HepG2 (cell line): Measurements from ENCODE around the gene P3H3. TPM values are rescaled to one million over a fixed set of nuclear protein-coding genes. Genes with fewer than 3 reads are reported as not detected.
A peak's percentile ranks its signal among the peaks of the same experiment; 100 is the strongest.

ENCODE experiments used
- ATAC-seq: fragments of 200-7000 bp; cut with Tn5 transposase; 3 replicates; pipeline ENCODE4 v1.9.1; 2020; ENCODE audit warnings: mild to moderate bottlenecking, moderate library complexity
- BruUV-seq: library from RNA; stranded (reverse); fragments of 400-500 nt; replicated peaks from 2 replicates; lab custom pipeline; 2021; lab: Mats Ljungman, UMichigan
- CTCF ChIA-PET: fragments of 300-600 bp; formaldehyde crosslinking; extraction: SDS; loops from one replicate; lab custom pipeline; 2021; ENCODE audit warnings: low total read pairs, inconsistent platforms, low intra/inter-chr PET ratio; lab: Yijun Ruan, JAX
- POLR2A ChIA-PET: fragments of 350-600 bp; sonication (Branson Sonifier 250); formaldehyde crosslinking; loops from one replicate; lab custom pipeline; 2020; ENCODE audit warnings: antibody characterized with exemption, inconsistent platforms; lab: Yijun Ruan, JAX
- DNase-seq: peaks from one replicate; pipeline ENCODE4 v3.0.0-alpha.2; 2015; ENCODE audit warnings: low spot score
- FAIRE-seq: peaks from 3 replicates; lab custom pipeline; 2011; peaks lifted over from hg19 to GRCh38; lab: Jason Lieb, UNC
- H2AFZ ChIP-seq: one replicate; pipeline ENCODE4 v1.6.1; 2011; ENCODE audit warnings: low read length, inconsistent platforms
- H3K27ac ChIP-seq: fragments of 300-600 bp; 3 replicates; pipeline ENCODE4 v1.8.0; 2011; ENCODE audit warnings: mixed run types, mild to moderate bottlenecking, mixed read lengths, low read length, inconsistent platforms; ENCODE audit not compliant: insufficient read depth; ENCODE audit errors: extremely low read length
- H3K27me3 ChIP-seq, 2 experiments: fragments of 200-600 bp in 1 of 2; 2 replicates in 1 of 2; 3 replicates in 1 of 2; pipeline versions ENCODE4 v1.6.0 to v1.8.0; 2011; ENCODE audit warnings: low read length in 2 of 2, mild to moderate bottlenecking in 2 of 2, moderate library complexity in 2 of 2, inconsistent platforms in 1 of 2; ENCODE audit not compliant: insufficient read depth in 2 of 2, control insufficient read depth in 1 of 2
- H3K36me3 ChIP-seq, 2 experiments: fragments of 200-600 bp in 1 of 2; replicated peaks in 1 of 2; 2 replicates in 1 of 2; 3 replicates in 1 of 2; pipeline versions ENCODE4 v1.5.1 to v1.8.0; 2011; ENCODE audit warnings: low read length in 2 of 2, inconsistent platforms in 1 of 2; ENCODE audit not compliant: insufficient read depth in 2 of 2, control insufficient read depth in 1 of 2
- H3K4me1 ChIP-seq: 2 replicates; pipeline ENCODE4 v1.5.1; 2012; ENCODE audit warnings: low read length, inconsistent platforms; ENCODE audit not compliant: insufficient read depth
- H3K4me2 ChIP-seq: 2 replicates; pipeline ENCODE4 v1.6.0; 2011; ENCODE audit warnings: low read depth, low read length, inconsistent platforms
- H3K4me3 ChIP-seq, 3 experiments: fragments of 200-600 bp in 1 of 3; sonication (generic), shearing (Covaris generic) in 1 of 3; replicated peaks in 1 of 3; 2 replicates each; pipeline ENCODE4 v1.5.1; 2011 to 2016; ENCODE audit warnings: low read length in 3 of 3, inconsistent platforms in 2 of 3, low read depth in 2 of 3, mild to moderate bottlenecking in 2 of 3, control low read depth in 1 of 3, mixed read lengths in 1 of 3; ENCODE audit not compliant: insufficient read depth in 1 of 3
- H3K79me2 ChIP-seq: one replicate; pipeline ENCODE4 v1.6.1; 2011; ENCODE audit warnings: low read length, inconsistent platforms; ENCODE audit not compliant: insufficient read depth
- H3K9ac ChIP-seq: 2 replicates; pipeline ENCODE4 v1.6.0; 2011; ENCODE audit warnings: mild to moderate bottlenecking, low read depth, low read length, inconsistent platforms; ENCODE audit not compliant: insufficient read depth
- H3K9me3 ChIP-seq: 2 replicates; pipeline ENCODE4 v1.5.1; 2012; ENCODE audit warnings: mild to moderate bottlenecking, low read length
- H4K20me1 ChIP-seq: 2 replicates; pipeline ENCODE4 v1.6.0; 2011; ENCODE audit warnings: inconsistent platforms, mild to moderate bottlenecking, low read length, moderate library complexity; ENCODE audit not compliant: insufficient read depth
- ARNT ChIP-seq: fragments of 450-650 bp; IDR thresholded peaks from 2 replicates; pipeline ENCODE4 v1.6.1; 2017
- FUBP1 ChIP-seq: sonication (generic); formaldehyde crosslinking; IDR thresholded peaks from 2 replicates; pipeline ENCODE4 v1.5.1; 2020; ENCODE audit warnings: missing genetic modification reagents, mild to moderate bottlenecking, borderline replicate concordance
- NCOA5 ChIP-seq: sonication (generic); formaldehyde crosslinking; IDR thresholded peaks from 2 replicates; pipeline ENCODE4 v1.4.0; 2020; ENCODE audit warnings: missing genetic modification reagents
- SNRNP70 ChIP-seq: fragments of 200-400 bp; formaldehyde crosslinking; IDR thresholded peaks from 2 replicates; pipeline ENCODE4 v1.6.1; 2017; ENCODE audit warnings: mild to moderate bottlenecking, low read depth, low read length, moderate library complexity
- TFDP2 ChIP-seq: sonication (generic); formaldehyde crosslinking; IDR thresholded peaks from 2 replicates; pipeline ENCODE4 v1.4.0; 2020; ENCODE audit warnings: missing genetic modification reagents
- ZBTB7B ChIP-seq: sonication (generic); formaldehyde crosslinking; IDR thresholded peaks from 2 replicates; pipeline ENCODE4 v1.4.0; 2020; ENCODE audit warnings: missing genetic modification reagents
- ZNF552 ChIP-seq: sonication (generic); formaldehyde crosslinking; IDR thresholded peaks from 2 replicates; pipeline ENCODE4 v1.9.0; 2022; ENCODE audit warnings: missing genetic modification reagents, mild to moderate bottlenecking, borderline replicate concordance
- ZNF598 ChIP-seq: sonication (generic); formaldehyde crosslinking; IDR thresholded peaks from 2 replicates; pipeline ENCODE4 v1.5.1; 2020; ENCODE audit warnings: mild to moderate bottlenecking, missing genetic modification reagents, borderline replicate concordance
- ZNF850 ChIP-seq: sonication (generic); formaldehyde crosslinking; conservative IDR thresholded peaks from 2 replicates; pipeline ENCODE4 v1.9.0; 2021; ENCODE audit warnings: mild to moderate bottlenecking, missing genetic modification reagents
- WGBS: methylation state at CpG from one replicate; pipeline ENCODE4 v1.1.6; 2017; ENCODE audit warnings: low lambda C conversion rate; 5-methylcytosine and 5-hydroxymethylcytosine counted together
- in situ Hi-C: cut with HindIII; loops from 2 replicates; pipeline ENCODE4 v1.10.0; 2017; ENCODE audit warnings: low pct_unique_long_range_greater_than_20kb; ENCODE audit not compliant: extremely low pct_ligation_motif_present
- intact Hi-C: fragments of 100-400 bp; cut with micrococcal nuclease; formaldehyde crosslinking; loops from one replicate; pipeline ENCODE4 v1.10.0; 2022; ENCODE audit not compliant: unreplicated experiment
- polyA plus RNA-seq, 8 experiments: library from polyadenylated mRNA; depleted of rRNA in 3 of 8; stranded (reverse) in 7 of 8; unstranded in 1 of 8; fragments of >200 nt; fragmentation: Illumina TruSeq in 4 of 8; extraction: Trizol in 4 of 8; gene quantifications; 2 replicates each; pipeline versions ENCODE4 v1.2.1 to v1.2.3, GENCODE V29; 2011 to 2016; ENCODE audit warnings: low read depth in 4 of 8, missing spikeins in 1 of 8, mixed read lengths in 1 of 8; ENCODE audit not compliant: insufficient read depth in 1 of 8
- total RNA-seq, 5 experiments: library from RNA; depleted of rRNA; stranded (reverse); fragments of >200 nt; fragmentation: Illumina TruSeq; extraction: Trizol; gene quantifications; 2 replicates each; pipeline ENCODE4 v1.2.3, GENCODE V29; 2016; ENCODE audit warnings: low read depth in 1 of 5

Gene P3H3
- total and polyA plus RNA-seq, 2 of the 13 experiments (the other 11 are each of a cell fraction or from before 2014, with no cell fraction given) = 20.1 to 20.5 TPM

- Histone ChIP-seq H3K9me3 (no peaks in the 10 kb centered on the region), H3K9ac (no peak overlapping the region), H4K20me1 (no peaks in the 10 kb centered on the region; the same call in 1 of the 2 replicates), H3K4me3 (no peak overlapping the region)
- in situ Hi-C loops = no loop called here
- TF ChIP-seq ZNF598 (no peak), SNRNP70 (no peak), TFDP2 (CRISPR knock-in tag) (no peak), ZBTB7B (CRISPR knock-in tag) (no peak), ARNT (no peak), NCOA5 (CRISPR knock-in tag) (no peak), ZNF552 (CRISPR knock-in tag) (no peak), ZNF850 (CRISPR knock-in tag) (no peak), FUBP1 (CRISPR knock-in tag) (no peak)
- TF ChIP-seq, all 625 proteins: peak for 0
- ChIA-PET POLR2A (no interaction called here), CTCF (no interaction called here)
- H3K79me2 ChIP-seq = peaks cover 32% of the 10 kb centered on the region
- H3K27ac ChIP-seq = no peak overlapping the region
- WGBS = 95% methylated on average over 2 of the region's 2 CpGs
- ATAC-seq = no peak
- intact Hi-C loops = no loop called here
- no peaks in the 10 kb centered on the region for H3K27me3 ChIP-seq
- no peak for DNase-seq
- no peak overlapping the region for H2AFZ ChIP-seq
- FAIRE-seq = no peak
- peak overlapping the region; percentile 92; the same call in 1 of the 2 replicates for H3K4me2 ChIP-seq
- peaks cover 31% of the 10 kb centered on the region for H3K4me1 ChIP-seq
- H3K36me3 ChIP-seq = peaks cover 10 to 38% of the 10 kb centered on the region in 2 experiments
- BruUV-seq = no TSS peak
These were observed 21.2 kb downstream of the P3H3 start for GRCh38 chr12:6849427-6849826.
